NCI-H1930 (cell line): Measurements from ENCODE around the gene TSSK3.
"Not testable (repeated sequence)": the region's sequence is repeated elsewhere in the genome, so short reads cannot be mapped to it uniquely, and the experiment has no call there.

Experiments used
- DNase-seq, 2 experiments: peaks; one replicate each; lab custom pipeline; 2025; lab: John Stamatoyannopoulos, UW

TSSK3 gene

DNA sequence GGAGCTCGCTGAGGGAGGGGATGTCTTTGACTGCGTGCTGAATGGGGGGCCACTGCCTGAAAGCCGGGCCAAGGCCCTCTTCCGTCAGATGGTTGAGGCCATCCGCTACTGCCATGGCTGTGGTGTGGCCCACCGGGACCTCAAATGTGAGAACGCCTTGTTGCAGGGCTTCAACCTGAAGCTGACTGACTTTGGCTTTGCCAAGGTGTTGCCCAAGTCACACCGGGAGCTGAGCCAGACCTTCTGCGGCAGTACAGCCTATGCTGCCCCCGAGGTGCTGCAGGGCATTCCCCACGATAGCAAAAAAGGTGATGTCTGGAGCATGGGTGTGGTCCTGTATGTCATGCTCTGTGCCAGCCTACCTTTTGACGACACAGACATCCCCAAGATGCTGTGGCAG lies 1.4 kb downstream of the TSSK3 start:
- DNase-seq, result no peak

DNA sequence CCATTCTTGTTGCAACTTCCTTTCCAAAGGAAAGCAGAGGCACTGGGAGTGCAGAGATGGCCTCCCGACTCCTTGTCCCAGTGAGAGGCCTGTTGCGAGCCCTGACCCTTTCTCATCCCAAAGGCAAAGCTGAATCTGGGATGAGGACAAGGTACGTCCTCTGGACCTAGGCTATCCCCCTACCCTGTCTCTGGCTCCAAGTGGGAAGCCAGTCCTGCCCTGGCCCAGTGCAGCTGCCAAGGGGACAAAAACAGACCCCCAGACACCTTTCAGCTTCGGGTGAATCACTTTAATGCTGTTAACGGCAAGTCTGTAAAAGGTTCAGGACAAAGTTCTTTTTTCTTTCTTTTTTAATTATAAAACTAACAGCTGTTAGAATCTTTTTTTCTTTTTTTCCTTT lies 2.5 kb downstream of the TSSK3 start:
- no peak for DNase-seq

DNA sequence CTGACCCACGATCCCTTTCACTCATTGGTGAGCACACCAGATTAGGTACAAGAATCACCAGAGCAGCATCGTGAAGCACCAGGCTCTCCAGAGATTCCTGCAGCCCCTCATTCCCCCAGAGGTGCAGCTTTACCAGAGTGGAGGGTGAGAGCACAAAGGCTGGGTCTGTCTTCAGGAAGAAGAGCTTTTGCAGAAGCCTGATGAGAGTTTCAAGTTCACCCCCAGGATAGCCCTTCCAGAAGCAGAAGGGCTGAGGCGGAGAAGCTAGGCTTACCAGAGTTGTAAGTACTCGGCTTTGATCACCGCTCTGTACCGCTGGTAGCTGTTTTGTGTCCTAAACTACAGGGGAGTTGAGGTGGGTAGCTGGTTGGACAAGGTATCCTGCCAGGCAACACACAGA lies 3.1 kb downstream of the TSSK3 start:
- DNase-seq, result no peak

DNA sequence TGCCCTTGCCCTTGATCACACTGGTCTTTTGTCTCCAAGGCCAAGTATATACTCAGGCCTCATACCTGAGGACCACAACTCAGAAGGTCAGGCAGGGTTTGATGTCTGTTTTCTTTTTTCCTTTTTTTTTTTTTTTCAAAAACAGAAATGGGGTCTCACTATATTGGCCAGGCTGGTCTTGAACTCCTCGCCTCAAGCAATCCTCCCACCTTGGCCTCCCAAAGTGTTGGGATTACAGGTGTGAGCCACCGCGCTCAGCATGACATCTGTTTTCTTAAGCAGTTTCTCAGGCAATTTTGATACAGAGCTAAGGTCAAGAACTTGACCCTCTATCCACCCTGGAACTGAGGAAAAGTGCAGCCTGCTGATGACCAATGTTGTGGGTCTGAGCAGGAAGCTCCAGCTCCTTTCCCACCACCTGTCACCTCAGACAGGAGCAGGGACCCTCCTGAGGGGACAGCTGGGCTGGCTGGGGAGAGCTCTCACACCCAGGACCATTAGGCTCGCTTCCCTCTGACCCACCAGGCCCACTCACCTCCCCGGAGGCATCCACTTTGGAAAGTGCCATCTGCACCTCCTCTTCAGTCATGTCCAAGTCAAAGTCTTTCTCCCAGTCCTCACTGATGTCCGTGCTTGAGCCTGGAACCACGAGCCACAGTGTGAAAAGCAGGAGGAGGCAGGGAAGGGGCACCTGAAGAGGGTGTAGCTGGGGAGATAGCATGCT lies 5.7 kb downstream of the TSSK3 start:
- DNase-seq, result no peak

DNA sequence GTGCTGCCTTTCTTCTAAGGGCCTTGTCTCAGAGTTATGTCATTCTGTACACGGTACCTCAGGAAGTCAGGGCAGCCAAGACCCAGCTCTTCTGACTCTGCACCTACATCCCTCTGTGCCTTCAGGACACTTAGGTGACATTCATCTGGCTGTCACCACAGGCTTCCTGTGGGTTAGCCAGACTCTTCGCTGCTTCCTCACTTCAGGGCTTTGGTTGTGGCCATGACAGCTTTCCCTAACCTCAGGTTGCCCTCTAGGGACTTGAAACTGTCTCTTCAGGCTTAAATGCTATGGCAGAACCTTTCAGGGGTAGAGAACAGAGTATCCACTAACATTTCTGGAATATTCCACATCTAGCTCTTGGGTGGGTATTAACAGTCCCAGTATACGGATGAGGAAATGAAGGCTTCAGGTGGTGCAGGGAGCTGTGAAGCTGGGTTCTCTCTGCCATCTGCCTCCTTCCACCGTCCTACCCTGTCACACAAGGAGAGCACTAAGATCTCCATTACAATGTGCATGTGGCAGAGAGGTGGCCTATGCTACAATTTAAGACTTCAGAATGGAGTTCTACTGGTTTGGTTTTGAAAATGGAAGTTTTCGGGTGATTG lies 9.9 kb downstream of the TSSK3 start:
- no peak for DNase-seq

DNA sequence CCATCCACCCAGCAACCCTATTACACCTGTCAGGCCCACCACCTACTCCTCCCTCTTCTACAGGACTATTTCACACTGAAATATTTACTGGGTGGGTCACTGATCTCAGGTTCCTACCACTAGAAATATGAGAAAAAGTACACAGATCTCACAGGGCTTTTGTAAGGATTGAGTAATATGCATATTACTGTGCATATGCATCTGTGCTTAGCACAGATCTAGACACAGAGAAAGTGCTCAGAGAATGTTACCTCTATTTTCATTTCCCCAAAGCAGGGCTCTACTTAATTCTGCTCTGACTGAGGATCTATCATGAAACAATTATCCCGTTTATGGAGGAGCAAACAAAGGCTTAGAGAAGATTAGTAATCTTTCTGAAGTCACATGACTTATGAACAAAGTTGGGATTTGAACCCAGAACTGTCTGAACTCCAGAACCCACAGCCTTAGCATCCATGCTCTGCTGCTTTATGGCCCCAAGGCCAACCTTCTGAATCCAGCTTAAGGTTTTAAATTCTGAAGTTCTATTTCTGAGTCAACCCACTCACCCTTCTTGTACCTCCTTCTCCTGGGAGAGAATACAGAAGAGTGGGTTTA lies 11.8 kb downstream of the TSSK3 start:
- no peak for DNase-seq

DNA sequence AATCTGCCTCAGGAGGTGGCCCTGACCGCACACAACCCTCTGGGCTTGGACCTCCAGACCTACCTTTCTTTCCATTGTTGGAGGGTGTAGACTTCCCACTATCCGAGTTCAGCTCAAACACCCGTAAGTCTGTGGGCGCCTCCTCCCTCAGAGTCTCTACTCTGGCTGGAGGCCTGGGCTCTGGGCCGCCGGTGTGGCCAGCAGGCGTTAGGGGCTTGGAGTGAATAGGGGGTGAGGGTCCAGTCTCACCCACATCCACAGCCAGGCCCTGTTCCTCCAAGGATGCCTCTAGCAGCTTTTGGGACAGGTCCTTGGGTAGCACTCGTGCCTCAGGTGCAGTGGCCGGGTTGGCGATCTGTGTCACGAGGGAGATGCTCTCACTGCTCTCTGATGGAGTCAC lies 13.9 kb downstream of the TSSK3 start:
- no peak for DNase-seq

DNA sequence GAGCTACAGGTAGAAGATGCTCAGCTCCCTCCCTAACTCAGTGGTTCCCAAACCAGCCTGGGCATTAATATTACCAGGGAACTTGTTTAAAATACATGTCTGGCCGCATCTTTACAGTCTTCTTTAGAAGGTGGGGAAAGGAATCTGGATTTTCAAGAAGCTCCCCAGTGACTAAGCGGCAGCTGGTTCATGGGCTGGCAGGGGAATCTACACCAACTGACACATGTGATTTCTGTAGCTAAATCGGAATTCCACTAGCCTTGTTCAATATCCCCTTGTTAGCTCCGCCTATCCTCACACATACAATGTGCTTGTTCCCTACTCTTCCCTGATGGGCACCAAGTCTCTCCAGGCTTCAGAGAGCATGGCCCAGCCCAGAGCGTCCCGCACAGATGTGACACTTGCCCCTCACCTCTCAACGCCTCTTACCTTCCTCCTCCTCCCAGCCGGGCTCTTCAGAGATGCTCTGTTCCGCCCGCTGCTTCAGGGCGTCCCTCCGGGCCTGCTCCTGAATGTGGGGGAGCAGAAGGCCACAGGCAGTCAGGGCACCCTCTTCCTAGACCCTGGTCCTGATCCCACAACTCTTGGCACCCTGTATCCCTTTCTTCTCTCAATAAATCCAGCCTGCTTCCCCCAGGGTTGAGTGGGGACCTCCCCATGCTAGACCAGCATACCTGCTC lies 15.3 kb downstream of the TSSK3 start:
- no peak for DNase-seq

DNA sequence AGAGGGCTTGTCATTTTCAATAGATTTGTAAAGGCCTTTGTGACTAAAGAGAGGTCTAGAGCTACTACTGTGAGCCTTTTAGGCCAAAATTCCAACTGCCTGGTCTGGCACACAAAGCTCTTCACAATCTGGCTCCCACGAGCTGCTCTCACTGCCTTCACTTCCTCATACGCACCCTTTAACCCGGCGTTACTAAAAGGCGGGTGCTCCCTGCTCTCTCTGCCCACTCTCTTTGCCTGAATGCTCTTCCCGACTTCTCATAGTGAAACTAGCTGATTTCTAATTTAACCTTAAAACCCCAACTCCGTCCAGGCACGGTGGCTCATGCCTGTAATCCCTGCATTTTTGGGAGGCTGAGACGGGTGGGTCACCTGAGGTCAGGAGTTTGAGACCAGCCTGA lies 17.7 kb downstream of the TSSK3 start:
- no peak for DNase-seq

DNA sequence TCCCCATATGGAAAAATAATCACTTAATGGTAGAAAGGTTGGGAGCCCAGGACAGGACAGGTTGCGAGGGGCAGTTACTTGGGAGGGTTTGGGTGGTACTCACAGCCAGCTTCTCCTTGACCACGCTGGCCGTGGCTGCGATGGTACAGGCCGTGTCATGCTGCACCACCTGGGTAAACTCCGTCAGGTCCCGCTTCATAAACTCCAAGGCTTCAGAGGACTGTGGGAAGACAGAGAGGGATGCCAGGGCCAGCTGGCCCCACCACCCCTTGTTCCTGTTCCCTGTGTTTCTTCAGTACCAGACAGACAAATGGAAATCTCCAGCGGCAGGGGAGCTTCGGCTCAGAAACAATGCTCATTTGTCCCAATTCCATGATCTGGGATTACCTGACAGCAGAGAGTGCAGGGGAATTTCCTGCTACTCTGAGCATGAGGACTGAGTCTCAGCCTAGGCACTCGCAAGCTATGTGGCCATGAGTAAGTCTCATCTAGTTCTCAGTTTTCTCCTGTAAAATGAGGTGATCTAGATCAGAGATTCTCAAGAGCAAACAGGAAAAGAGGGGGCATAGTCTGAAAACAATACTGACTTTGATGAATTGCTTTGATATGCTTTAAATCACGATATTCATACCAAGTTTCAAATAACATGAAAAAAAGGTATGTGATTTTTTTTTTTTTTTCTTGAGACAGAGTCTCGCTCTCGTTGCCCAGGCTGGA lies 24.5 kb downstream of the TSSK3 start:
- no peak for DNase-seq

DNA sequence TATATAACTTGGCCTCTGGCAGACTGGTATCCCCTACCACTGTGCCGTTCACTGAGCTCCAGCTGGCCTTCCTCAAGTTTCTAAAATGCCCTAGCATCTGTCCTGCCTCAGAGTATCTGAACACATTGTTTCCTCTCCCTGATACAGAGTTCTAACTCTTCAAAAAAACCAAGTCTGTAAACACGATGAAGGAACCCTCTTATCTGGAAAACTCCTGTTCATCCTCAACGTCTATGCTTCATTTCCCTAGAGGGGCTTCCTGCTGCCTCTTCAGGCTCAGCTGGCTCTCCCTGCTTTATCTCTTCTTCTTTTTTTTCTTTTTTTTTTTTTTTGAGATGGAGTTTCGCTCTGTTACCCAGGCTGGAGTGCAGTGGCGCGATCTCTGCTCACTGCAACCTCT lies 26.3 kb downstream of the TSSK3 start:
- no peak for DNase-seq

DNA sequence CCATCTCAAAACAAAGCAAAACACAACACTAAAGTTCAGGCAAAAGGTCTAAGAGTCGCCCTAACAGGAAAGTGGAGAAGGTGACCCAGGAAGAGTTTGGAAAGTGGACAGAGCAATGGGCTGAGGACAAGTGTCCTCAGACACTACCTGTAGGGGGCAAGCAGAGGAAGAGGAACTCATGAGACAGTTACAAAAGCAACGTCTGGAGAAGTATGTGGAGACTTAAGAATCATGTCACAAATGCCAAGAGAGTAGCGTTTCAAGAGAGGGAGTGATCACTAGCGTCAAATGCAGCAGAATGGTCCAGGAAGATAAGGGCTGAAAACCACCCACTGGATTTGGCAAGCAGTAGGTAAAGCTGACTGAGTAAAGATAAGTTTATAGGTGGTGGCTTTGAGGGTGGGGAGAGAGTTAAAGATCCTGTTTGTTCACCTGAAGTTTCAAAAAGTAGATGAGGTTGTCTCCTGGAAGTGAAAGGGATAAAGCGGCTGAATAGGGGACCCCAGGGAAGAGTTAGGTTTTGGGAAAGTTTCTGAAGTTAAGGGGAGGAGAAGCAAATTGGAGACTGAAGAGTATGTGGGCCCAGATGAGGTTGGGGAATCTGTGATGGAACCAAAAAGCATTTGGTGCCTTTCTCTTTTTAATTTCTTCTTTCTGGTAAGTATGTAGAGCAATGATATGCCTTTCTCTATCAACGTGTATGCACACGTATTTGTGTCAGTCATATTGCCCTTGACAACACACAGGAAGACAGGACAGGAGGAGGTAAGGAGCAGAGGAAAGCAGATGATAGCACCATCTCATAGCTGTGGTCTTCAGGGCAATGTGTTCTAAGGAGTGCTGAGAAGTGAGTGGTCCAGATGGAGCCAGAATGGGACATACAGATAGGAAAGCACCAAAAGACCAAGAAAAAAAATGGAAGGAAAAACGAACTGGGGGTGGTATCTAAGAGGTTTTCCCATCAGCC lies 28.8 kb downstream of the TSSK3 start:
- DNase-seq, result no peak

DNA sequence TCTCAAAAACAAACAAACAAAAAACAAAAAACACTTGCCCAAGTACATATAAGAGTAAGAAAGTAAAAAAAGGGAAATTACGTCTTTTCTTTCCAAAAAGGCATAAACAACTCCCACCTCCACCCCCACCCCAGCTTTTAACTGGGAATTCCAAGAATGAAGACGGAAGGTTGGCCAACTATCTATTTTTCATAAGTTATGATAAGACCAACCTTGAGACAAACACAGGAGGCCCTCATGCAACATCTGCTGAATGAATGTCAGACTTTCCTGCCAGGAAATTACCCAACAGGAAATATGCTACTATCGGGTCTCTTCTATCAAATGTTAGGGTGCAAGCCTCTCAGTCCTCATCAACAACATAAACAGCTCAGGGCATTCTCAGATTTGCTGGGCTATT lies 30.0 kb downstream of the TSSK3 start:
- DNase-seq, result no peak

DNA sequence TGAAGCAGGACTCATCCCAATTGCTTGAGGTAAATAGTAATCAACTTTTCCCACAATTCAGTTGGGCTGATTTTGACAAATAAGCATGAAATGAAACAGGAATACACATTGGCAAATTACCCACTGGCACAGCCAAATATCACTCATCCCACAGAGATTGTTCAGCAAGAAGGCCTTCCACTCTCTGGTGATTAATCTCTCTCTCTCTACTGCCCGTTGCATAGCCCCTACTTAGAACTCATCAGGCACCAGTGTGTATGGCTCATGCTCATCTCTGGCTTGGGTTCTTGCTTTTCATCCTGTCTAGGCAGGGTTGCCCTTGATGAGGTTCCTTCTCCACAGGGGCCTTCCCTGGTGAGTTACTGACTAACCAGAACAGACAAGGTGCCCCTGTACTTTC lies 30.8 kb downstream of the TSSK3 start:
- no peak for DNase-seq

DNA sequence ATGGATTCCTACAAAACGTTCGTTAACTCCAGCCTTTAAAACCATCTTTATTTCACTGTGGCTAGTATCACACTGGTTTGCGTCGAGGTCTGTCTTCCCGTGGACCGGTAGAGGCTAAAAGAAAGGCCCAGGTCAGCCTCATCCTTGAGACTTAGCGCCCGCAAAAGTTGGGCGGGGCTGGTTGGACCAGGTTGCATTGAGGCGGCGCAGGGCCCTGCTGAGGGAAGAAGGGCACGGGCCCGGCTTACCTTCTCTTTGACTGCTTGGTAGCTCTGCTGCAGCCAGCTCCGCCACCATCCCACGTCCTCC lies 31.4 kb downstream of the TSSK3 start:
- no peak for DNase-seq

DNA sequence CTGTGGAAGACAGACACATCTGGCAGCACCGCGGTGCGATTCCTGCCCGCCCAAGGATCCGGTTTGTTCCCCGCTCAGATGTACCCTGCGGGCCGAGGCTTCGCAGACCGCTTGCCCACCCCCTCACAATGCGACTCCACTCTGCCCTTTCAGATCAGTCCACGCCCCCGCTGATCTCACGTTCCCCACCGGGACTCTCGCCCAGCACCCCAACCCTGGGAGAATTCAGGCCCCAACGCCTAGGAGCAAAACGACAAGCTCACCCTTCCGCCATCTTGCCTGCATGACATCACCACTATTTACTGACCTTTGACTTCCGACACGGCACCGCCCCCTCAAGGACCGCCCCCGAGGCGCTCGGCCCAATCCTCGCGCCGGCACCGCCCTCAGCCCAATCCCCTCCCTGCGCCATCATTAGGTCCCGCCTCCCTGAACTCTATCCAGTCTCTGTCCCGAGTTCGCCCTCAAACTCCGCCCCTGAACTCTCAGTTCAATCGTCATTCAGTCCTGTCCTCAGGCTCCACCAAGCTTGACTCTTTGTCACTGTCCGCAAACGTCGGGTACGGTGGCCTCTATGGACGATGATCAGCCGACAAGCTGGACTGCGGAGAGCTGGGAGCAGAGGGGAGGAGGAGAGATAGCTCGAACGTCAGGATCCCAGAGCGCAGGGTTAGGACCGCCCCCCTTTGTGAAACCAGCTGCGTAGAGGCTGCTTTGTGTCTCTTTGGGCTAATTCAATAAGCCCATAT lies 32.0 kb downstream of the TSSK3 start, which contains the start of gene BSDC1:
TSS of gene BSDC1 (minus strand) at position 301 of the 749 bp plus-strand sequence. CDS start at position 274, 27 bp downstream.
- peak; percentile 96 to 98 for DNase-seq

DNA sequence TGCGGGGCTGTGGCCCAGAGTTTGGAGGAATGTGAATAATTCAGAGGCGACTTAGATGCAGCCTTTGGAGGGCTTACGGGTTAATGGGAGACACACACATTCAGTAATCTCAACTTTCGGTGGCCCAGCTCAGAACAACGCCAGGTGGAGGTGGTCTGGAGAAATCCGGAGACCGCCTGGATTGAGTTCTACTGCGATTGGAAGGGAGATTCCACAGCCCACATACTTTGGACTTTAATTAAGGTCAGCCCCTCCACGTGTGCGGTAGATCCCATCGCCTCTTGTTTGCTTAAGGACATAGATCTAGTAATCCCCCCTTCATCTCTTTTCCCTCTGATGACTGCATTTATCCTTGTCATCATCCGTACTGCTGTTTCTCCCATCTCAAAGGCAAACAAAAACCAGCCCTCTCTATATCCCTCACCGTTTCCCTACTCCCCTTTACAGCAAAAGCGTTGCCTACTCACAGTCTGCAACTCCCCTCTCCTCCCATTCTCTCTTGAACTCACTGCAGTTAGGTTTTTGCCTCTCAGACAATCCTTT lies 32.6 kb downstream of the TSSK3 start:
- no peak for DNase-seq

DNA sequence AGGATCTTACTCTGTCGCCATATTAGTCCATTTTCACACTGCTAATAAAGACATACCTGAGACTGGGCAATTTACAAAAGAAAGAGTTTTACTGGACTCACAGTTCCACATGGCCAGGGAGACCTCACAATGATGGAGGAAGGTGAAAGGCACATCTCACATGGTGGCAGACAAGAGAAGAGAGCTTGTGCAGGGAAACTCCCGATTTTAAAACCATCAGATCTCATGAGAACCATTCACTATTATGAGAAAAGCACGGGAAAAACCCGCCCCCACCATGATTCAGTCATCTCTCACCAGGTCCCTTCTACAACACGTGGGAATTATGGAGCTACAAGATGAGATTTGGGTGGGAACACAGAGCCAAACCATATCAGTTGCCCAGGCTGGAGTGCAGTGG lies 34.2 kb downstream of the TSSK3 start:
- DNase-seq, result not testable (repeated sequence)

DNA sequence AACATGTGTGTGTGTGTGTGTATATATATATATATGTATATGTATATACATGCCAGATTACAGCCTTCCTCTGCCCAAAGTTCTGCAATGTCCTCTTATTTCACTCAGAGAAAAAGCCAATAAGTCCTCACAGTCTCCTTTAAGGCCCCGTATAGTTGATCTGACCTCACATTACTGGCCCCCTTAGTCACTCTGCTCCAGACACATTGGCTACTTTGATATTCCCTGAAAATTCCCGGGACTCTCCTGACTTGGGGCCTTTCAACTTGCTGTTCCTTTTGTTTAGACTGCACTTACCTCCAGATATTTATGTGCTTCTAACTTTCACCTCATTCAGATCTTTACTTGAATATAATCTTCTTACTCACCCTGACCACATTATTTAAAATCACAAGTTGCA lies 36.1 kb downstream of the TSSK3 start:
- DNase-seq, result no peak

DNA sequence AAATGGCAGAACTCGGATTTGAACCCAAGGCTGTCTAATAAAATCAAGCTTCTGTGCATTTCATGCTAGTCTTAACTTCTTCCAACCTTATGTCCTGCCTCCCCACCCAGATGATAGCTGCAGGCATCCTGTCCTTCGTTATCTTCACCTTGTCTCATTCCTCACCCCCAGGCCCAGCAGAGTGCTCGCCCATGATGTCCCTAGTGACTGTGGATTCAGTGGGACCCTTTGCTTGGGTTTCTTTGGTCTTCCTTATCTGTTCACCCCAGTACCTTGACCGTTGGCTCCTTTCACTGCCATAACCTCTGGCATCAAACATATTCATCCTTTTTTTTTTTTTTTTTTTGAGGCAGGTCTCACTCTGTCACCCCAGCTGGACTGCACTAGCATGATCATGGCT lies 37.5 kb downstream of the TSSK3 start:
- no peak for DNase-seq
